ENCODE data around the gene UTF1. TPM values are rescaled to one million over a fixed set of nuclear protein-coding genes. Genes with fewer than 3 reads are reported as not detected.

The UTF1 gene
- total RNA-seq, 1 donor from 2014 or later, result not detected

DNA sequence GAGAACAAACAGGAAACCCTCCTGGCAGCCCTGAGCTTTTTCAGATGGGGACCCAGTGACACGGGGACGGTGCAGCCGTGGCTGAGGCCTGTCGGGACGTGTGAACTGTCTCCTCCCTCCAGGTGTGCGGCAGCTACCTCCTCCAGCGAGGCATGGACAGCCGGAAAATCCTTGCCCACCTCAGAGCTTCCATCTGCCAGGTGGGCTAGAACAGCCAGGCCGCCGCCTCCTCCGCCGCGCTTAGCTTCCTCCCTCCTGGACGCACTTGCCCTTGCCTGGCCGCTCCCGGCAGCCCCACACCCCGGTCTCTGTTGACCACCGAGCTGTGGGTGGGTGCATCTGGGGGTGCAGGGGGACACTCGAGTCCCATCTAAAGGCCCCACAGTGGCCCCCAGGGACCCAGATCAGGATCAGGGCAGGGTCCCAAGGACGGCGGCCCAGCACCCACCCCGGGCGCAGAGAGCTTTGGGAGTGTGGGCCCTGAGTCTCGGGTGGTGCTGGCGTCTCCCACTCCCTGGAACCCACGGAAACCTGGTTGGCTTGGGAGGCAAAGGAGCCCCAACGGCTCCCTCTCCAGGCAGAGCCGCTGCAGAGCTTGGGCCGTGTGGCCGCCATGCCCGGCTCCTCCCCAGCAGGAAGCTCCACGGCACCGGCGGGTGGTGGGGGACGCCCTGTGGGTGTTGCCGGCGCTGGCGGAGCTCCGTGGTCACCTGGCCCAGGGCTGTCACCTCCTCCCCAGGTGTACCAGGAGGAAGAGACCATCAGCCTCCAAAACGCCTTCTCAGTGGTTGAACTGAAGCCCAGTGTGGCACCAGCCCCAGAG, 32.9 kb upstream of the UTF1 start:
- H3K36me3 Mint-ChIP-seq (ENCODE audit: low read depth), result no peaks in the 10 kb centered on the region
- ATAC-seq (ENCODE audit: low read depth), result no peak
- no peak for DNase-seq

DNA sequence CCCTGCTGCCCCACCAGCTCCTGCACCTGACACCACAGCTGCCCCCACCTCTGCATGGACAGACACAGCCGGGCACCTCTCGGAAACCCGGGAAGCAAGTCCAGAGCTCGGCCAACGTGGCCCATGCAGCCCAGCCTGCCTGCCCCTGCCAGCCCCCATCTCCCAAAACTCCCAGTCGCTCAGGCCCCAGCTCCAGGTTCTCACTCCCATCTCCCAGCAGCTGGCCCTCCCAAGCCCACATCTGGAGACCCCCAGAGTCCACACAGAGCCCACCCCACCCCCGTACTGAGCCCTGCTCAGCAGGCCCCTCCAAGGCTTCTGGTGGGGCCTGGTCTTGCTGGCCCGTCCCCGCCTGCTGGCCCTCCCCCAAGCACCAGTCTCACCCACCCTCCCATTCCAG, 32.2 kb upstream of the UTF1 start:
- ChIA-PET CTCF (no interaction called here), POLR2A (no interaction called here)
- no peak for DNase-seq
- no peaks in the 10 kb centered on the region for H3K4me1 Mint-ChIP-seq
- TF ChIP-seq, protein P1, sequence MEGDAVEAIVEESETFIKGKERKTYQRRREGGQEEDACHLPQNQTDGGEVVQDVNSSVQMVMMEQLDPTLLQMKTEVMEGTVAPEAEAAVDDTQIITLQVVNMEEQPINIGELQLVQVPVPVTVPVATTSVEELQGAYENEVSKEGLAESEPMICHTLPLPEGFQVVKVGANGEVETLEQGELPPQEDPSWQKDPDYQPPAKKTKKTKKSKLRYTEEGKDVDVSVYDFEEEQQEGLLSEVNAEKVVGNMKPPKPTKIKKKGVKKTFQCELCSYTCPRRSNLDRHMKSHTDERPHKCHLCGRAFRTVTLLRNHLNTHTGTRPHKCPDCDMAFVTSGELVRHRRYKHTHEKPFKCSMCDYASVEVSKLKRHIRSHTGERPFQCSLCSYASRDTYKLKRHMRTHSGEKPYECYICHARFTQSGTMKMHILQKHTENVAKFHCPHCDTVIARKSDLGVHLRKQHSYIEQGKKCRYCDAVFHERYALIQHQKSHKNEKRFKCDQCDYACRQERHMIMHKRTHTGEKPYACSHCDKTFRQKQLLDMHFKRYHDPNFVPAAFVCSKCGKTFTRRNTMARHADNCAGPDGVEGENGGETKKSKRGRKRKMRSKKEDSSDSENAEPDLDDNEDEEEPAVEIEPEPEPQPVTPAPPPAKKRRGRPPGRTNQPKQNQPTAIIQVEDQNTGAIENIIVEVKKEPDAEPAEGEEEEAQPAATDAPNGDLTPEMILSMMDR (IDR thresholded peaks at IDR 0.05), result no peak
- no peak for ATAC-seq (ENCODE audit: low read depth)
- H3K4me3 Mint-ChIP-seq, result no peak overlapping the region
- H3K27ac Mint-ChIP-seq, result no peak overlapping the region
- intact Hi-C loops (cut with micrococcal nuclease), result no loop called here
- peaks cover 6% of the 10 kb centered on the region for H3K27me3 Mint-ChIP-seq
- peaks cover 10% of the 10 kb centered on the region for H3K9me3 Mint-ChIP-seq
- no peaks in the 10 kb centered on the region for H3K36me3 Mint-ChIP-seq (ENCODE audit: low read depth)

More for the DNA sequence above, 32.9 kb upstream of the UTF1 start:
- Mint-ChIP-seq H3K4me3 (no peak overlapping the region), H3K9me3 (peaks cover 11% of the 10 kb centered on the region), H3K27me3 (peaks cover 6% of the 10 kb centered on the region), H3K4me1 (no peaks in the 10 kb centered on the region), H3K27ac (no peak overlapping the region)
- TF ChIP-seq, protein P1 (IDR thresholded peaks at IDR 0.05), result no peak
- intact Hi-C loops (cut with micrococcal nuclease), result no loop called here
- CTCF ChIA-PET, result no interaction called here
- POLR2A ChIA-PET, result no interaction called here

DNA sequence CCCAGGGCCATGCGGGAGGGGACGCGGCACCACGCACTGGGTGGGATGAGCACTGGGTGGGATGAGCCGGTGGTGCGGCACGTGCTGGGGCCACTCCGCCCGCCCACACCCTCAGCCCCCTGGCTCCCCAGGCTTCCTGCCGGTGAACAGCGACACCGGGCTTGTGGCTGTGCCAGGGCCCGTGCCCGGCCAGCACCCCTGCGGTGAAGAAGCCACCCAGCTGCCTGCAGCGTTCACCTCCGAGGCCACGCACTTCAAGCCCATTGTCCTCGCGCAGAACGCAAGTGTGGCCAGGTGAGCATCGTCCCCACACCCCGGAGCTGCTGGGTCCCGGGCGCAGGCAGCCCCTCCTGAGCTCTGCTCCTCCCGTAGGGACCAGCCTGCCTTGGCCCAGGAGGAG, 31.8 kb upstream of the UTF1 start:
- Mint-ChIP-seq H3K4me1 (no peaks in the 10 kb centered on the region), H3K4me3 (no peak overlapping the region), H3K27ac (no peak overlapping the region), H3K9me3 (peaks cover 10% of the 10 kb centered on the region), H3K36me3 (ENCODE audit: low read depth) (no peaks in the 10 kb centered on the region), H3K27me3 (peaks cover 6% of the 10 kb centered on the region)
- intact Hi-C loops (cut with micrococcal nuclease), result no loop called here
- POLR2A ChIA-PET, result no interaction called here
- CTCF ChIA-PET, result no interaction called here
- TF ChIP-seq, protein P1 (IDR thresholded peaks at IDR 0.05), result no peak
- ATAC-seq (ENCODE audit: low read depth) (no peak), DNase-seq (no peak)

DNA sequence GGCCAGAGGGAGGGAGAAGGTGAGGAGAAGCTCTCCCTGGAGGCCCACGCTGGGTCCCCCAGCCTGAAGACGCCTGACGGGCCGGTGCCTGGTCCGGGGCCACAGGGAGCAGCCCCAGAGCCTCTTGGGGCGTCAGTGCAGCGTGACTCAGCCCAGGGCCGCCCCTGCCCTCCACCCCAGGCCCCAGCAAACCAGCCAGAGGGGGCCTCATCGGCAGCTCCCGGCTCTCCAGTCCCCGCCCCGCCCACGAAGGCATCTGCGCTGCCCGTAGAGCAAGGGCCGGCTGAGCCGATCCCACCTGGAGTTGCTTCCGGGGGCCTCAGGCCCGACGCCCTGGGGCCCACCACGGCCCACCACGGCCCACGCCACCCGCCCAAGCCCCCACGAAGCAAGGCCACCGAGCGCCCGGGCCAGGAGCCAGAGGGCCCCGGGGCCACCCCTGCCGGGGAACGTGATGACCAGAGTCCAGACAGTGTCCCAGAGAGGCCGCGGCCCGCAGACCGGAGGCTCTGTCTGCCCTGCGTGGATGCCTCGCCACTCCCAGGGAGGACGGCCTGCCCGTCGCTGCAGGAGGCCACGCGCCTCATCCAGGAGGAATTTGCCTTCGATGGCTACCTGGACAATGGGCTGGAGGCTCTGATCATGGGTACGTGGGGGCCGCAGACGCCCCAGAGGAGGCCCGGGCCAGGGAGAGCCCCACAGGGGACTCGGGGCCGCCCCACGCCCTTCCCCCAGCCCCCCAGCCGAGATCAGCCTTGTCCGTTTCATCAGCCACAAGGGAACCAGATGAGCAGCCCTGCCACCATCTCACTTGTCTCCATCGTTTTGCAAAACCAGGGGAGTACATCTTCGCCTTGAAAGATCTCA, 31.2 kb upstream of the UTF1 start:
- TF ChIP-seq, protein P1 (IDR thresholded peaks at IDR 0.05), result no peak

DNA sequence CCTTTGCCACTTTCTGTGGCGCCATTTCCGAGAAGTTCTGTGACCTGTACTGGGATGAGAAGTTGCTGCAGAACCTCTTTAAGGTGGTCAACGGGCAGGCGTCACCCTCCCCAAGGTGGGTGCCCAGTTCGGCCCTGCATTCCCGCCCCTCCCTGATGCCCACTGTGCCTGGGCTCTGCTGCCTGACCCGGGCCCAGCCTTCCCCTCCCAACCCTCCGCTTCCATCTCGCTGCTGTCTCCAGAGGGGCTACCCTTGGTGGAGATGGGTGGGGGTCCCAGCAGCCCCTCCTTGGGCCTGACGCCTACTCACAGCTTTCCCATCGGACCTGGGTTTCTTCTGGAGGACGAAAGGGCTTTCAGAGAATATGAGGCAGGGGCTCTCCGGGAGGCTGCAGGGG, 30.5 kb upstream of the UTF1 start:
- H3K27ac Mint-ChIP-seq, result no peak overlapping the region
- no peak for ATAC-seq (ENCODE audit: low read depth)
- H3K36me3 Mint-ChIP-seq (ENCODE audit: low read depth), result no peaks in the 10 kb centered on the region
- H3K9me3 Mint-ChIP-seq, result peaks cover under 1% of the 10 kb centered on the region
- no peak overlapping the region for H3K4me3 Mint-ChIP-seq
- DNase-seq, result no peak
- intact Hi-C loops (cut with micrococcal nuclease), result no loop called here
- POLR2A ChIA-PET, result no interaction called here
- CTCF ChIA-PET, result no interaction called here
- H3K4me1 Mint-ChIP-seq, result no peaks in the 10 kb centered on the region
- H3K27me3 Mint-ChIP-seq, result peaks cover 2% of the 10 kb centered on the region
- TF ChIP-seq, protein P1 (IDR thresholded peaks at IDR 0.05), result no peak

More for the DNA sequence above, 31.2 kb upstream of the UTF1 start:
- ChIA-PET POLR2A (no interaction called here), CTCF (no interaction called here)
- Mint-ChIP-seq H3K9me3 (peaks cover 4% of the 10 kb centered on the region), H3K4me3 (no peak overlapping the region), H3K36me3 (ENCODE audit: low read depth) (no peaks in the 10 kb centered on the region), H3K27ac (no peak overlapping the region), H3K4me1 (no peaks in the 10 kb centered on the region), H3K27me3 (peaks cover 3% of the 10 kb centered on the region)
- no peak for DNase-seq
- intact Hi-C loops (cut with micrococcal nuclease), result no loop called here
- ATAC-seq (ENCODE audit: low read depth), result no peak

All from activated B cell treated with CpG ODN at 0.5 μM for 24 hours (primary cell).